ENCODE measurements around the gene SULF2.

DNA sequence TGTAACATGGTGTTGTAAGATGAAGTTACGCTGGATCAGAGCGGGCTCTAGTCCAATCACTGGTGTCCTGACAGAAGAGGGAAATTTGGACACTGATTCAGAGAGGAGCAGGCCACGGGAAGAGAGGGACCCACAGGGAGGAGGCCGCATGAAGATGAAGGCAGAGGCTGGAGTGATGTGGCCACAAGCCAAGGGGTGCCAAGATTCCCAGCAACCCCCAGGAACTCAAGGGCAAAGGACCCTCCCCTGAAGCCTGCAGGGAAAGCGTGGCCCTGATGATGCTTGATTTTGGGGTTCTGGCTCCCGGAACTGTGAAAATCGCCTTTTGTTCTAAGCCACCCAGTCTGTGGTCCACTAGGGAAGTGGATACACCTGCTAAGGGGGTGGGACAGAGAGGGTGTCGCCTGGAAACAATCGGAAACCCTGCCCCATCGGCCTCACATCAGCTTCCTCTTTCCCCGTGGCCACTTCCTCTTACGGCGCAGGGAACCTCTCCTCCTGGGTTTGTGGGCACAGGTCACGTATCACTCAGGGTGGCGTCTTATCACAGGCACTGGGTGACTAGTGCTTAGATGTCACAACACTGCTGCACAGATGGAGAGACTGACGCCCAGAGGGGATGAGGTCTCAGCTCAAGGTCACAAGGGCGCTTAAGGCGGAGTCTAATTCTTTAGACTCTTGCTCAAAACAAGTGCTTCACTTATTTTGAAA lies 58.0 kb downstream of the SULF2 start:
- TF ChIP-seq EZH2 (IDR thresholded peaks at IDR 0.05; ENCODE audit: borderline replicate concordance, insufficient read depth, low read depth, low read length, poor library complexity, severe bottlenecking) (no peak), CTCF (IDR thresholded peaks at IDR 0.05) (no peak)
